GM19324 (cell line): Measurements from ENCODE around the gene ZNF148.
A peak's percentile ranks its signal among the peaks of the same experiment; 100 is the strongest.
"Not testable (repeated sequence)": the region's sequence is repeated elsewhere in the genome, so short reads cannot be mapped to it uniquely, and the experiment has no call there.

Experiments used
- ATAC-seq: cut with Tn5 transposase; IDR thresholded peaks from one replicate; pipeline ENCODE4 v1.9.1; 2021; ENCODE audit warnings: mild to moderate bottlenecking, moderate library complexity; ENCODE audit not compliant: unreplicated experiment, low FRiP score

Gene ZNF148, protein sequence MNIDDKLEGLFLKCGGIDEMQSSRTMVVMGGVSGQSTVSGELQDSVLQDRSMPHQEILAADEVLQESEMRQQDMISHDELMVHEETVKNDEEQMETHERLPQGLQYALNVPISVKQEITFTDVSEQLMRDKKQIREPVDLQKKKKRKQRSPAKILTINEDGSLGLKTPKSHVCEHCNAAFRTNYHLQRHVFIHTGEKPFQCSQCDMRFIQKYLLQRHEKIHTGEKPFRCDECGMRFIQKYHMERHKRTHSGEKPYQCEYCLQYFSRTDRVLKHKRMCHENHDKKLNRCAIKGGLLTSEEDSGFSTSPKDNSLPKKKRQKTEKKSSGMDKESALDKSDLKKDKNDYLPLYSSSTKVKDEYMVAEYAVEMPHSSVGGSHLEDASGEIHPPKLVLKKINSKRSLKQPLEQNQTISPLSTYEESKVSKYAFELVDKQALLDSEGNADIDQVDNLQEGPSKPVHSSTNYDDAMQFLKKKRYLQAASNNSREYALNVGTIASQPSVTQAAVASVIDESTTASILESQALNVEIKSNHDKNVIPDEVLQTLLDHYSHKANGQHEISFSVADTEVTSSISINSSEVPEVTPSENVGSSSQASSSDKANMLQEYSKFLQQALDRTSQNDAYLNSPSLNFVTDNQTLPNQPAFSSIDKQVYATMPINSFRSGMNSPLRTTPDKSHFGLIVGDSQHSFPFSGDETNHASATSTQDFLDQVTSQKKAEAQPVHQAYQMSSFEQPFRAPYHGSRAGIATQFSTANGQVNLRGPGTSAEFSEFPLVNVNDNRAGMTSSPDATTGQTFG

DNA sequence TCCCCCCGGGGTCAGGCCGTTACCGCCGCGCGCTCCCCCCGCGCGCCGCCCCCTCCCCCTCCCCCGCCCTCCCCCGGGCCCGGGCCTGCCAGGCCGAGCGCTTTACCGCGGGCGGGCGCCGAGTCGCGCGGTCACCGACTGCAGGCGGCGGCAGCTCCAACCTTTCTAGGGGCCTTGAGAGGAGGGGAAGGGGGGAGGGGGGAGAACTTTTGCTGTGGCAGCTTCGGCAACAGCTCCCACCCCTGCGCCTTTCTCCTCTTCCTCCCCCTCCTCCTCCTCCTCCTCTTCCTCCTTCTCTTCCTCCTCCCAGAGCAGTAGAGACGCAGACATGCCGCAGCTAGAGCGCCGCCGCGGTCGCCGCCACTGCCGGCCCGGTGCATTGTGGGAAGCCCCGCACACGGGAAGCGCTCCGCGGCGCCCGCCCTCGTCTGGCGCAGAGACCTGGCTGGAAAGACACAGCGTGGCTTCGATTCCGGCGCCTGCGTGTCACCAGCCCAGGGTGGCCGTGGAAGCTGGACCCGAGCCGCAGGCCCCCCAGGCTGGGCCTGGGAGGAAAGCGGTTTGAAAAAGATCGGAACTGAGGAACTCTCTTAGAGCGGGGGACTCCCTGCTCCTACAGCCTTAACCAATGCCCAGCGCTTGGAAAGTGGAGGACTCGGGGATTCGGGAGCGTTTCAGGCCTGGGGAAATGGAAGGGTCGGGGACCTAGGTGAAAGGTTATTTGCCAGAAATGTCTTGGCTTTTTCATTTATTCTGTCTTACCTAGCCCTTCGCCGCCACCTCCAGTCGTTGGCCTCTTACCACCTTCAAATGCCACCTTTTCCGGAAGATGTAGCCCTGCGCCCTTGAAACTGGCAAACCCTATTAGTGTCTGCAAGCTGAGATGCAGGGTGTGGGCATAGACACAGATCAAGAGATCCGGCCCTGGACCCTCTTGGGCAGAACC, at the start of gene ZNF148:
Gene ZNF148, minus strand, starts transcription at position 330 of the 946 bp plus-strand sequence. CDS start 61,685 bp downstream, outside the sequence.
- ATAC-seq: peak; percentile 85

DNA sequence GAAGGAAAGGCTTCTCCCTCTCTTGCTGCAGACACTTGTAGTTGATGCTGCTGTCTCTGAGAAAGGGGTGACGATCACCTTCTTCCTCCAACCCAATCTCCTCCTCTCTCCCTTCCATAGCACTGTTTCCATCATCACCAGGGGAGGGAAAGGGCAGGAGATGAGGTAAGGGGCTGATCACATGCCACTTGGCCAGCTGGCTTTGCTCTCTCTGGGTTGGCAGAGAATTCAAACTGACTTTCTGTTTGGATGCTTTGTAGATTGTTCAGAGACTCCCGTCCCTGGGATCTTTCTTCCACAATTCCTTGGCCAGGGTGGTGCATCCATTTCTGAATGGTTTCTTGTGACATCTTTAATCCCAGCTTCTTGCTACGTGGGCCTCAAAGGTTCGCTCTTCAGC, 43.2 kb upstream of the ZNF148 start:
- no peak for ATAC-seq

DNA sequence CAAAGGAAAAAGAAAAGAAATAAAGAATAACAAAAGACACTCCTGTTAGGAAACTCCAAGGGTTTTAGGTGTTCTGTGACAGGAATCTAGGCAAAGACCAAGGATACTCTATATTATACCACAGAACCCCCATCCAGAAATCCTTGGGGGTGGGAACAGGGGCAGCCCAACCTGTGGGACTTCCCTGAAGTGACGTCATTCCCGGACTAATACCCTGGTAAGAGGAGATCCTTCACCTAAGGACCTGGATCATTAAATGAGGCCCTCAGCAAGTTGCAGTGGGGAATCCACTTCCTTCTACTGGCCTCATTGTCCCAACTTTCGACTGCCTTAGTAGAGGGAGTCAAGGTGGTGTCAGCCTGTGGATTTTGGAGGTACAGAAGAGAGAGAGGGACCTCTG, 41.1 kb upstream of the ZNF148 start:
- no peak for ATAC-seq

DNA sequence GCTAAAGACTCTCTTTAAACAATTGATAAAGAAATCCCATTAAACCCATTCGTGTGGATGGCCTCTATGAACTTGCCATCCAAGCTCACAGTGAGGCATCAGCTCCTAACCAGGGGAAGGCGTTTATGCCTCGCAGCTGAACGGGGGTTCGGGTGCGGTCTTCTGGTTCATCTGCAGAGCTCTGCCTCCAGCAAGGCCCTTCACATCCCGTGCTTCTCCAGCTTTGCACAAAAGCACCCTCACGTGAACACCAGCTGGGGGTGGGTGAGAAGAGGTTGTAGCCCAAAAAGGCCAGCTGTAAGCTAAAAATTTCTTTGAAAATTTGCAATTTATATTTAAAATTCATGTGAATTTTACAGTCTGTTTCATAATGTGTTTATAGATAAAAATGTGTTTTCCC, 39.5 kb upstream of the ZNF148 start:
- ATAC-seq: no peak

DNA sequence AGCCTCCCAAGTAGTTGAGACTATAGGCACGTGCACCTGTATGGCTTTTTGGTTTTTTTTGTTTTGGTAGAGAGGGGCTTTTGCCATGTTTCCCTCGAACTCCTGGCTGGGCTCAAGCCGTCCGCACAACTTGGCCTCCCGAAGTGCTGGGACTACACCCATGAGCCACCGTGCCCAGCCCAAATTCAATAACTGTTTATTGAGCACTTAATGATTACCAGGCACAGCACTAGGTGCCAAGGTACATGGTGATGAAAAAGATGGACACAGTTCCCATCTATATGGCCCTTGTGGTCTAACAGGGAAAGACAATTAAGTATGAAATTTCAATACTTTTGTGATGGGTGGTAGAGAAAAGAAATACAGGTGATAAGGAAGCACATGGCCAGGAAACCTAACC, 35.8 kb upstream of the ZNF148 start:
- ATAC-seq: no peak

DNA sequence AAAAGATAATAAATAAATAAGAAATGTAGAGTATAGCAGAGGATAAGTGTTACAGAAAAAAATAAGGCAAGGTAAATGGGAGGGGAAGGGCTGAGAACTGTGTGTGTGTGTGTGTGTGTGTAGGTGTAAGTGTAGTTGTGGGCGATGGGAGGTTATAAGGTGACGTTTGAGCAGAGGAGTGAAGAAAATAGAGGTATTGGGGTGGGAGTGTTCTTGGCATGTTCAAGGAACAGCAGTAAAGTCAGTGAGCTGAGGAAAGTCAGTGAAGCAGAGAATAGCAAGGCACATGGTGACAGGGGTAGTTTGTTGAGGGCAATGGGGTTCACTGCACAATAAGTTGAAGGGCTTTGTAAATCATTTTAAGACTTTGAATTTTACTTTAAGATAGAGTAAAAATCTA, 30.9 kb upstream of the ZNF148 start:
- no peak for ATAC-seq

DNA sequence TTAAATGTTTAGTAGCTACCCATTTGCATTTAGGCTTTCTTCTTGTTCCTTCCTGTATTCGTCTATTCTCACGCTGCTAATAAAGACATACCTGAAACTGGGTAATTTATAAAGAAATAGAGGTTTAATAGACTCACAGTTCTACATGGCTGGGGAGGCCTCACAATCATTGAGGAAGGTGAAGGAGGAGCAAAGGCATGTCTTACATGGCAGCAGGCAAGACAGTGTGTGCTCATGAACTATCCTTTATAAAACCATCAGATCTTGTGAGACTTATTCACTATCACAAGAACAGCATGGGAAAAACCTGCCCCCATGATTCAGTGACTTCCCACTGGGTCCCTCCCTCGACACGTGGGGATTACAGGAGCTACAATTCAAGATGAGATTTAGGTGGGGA, 30.4 kb upstream of the ZNF148 start:
- not testable (repeated sequence) for ATAC-seq

DNA sequence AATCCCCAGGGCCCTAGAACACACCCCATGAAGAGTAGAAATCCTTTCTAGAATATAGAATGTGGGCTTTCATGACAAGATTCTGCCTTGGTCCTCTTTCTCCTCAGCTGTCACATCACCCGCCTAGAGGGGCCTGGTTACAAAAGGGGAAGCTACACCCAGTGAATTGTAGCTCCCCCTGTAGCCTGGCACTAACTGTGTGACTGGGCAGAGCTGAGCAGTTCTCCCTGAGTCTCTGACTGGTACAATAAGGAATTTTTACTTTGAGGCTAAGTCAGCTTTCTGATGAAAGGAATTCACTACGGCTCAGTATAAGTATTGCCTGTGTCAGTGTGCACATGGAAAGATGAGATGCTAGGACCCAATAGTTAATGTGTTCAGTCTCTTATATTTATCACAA, 28.7 kb upstream of the ZNF148 start:
- no peak for ATAC-seq

DNA sequence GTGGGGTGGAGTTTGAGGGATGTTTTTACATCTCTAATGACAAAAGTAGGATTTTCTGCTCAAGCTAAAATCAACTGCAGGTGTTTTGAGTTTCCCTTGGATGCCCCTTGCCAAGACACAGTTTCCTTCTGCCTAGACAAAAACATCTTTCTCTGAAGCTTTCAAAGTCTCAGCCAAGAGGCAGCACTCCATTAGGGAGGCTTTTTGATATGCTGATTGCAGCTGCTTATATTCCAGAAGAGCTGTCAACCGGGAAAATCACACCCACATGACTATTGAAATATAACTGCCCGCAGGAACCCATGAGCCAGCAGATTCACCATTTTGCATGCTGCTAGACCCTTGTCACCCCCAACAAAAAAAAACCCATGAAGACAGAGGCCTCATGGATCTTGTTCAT, 27.5 kb upstream of the ZNF148 start:
- ATAC-seq: no peak

DNA sequence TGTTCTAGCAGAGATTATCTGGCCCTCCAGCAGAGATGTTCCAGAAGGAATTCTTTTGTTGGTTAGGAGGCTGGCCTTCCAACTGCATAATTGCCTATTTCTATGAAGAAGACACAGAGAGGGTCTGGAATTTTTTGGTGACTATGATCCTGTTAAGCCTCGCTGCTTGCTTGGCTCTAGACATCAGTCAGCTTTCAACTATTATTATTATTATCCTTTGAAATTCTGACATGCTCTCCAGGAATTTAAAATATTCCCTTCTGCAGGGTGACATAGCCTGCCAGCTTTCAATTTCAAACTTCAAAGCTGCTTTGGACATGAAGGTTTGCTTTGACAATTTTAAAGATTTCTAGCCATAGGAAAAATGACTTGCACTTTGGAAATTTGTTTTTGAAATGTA, 26.3 kb upstream of the ZNF148 start:
- ATAC-seq: no peak

DNA sequence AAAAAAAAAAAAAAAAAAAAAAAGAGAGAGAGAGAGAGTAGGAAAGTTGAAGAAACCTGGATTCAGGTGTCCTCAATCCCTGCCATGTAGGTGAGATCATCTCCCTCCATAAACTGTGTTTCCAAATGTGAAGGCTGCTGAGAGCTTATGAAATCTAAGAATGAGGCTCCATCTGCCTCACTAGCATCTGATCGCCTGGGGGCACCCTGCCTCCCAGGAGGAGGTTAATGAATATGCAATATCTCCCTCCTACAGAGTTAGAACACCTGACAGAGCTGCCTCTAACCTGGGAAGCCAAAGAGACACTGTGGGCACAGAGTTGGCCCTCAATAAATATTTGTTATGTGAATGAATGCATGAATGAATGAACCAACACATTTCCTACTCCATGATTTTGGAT, 23.8 kb upstream of the ZNF148 start:
- no peak for ATAC-seq

DNA sequence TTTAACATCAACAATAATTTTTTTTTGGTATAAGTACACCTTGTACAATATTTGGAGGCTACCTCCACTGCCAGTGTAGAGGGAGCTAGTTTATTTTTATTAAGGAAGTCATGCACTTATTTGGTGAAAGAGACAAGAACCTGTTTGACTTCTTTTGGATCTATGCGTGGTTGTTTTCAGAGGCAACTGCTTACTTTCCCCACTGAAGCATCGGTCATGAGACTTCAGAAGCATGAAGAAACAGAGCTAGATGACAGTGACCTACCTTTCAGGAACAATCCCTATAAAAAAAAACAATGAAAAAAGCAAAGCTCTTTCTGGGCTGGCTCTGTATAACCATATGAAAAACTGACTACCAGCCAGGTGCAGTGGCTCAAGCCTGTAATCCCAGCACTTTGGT, 20.0 kb upstream of the ZNF148 start:
- ATAC-seq: no peak

DNA sequence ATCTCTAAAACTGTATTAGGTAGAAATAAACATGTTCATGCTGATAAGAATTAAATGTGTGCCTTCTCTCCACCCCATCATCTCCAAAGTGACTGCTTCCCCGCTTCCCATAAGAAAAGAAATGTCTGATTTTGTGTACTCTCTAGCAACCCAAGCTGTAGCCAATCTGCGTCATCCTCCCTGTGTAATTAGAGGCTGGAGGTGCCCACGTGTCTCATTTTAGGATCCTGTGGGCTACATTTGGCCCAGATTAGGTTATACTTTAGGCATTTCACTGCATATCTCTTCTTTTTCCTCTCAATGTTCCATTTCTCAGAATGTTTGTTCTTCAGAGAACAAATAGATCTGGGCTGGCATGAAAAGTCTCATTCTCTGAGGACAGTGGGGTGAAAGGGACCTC, 19.3 kb upstream of the ZNF148 start:
- ATAC-seq: no peak

DNA sequence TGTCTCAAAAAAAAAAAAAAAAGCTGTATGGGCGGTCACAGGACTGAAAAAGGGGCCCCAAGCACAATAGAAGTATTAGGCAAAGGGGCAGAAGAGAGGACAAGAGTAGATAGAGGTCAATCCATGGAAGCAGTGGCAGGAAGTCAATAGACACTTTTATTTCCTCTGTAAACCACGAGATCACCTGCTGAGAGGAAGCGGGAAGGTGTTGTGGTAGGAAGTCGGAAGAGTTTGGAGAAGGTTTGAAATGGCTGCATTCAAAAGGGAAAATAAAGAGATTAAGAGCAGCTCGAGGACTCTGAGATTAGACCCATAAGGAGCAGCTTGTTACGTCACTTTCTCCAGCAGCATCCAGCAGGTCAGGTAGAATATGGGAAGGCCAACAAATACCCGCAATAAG, 14.2 kb upstream of the ZNF148 start:
- no peak for ATAC-seq

DNA sequence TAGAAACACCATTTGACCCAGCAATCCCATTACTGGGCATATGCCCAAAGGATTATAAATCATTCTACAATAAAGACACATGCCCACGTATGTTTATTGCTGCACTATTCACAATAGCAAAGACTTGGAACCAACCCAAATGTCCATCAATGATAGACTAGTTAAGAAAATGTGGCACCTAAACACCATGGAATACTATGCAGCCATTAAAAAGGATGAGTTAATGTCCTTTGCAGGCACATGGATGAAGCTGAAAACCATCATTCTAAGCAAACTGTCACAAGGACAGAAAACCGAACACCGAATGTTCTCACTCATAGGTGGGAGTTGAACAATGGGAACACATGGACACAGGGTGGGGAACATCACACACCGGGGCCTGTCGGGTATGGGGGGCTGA, 13.2 kb upstream of the ZNF148 start:
- not testable (repeated sequence) for ATAC-seq

DNA sequence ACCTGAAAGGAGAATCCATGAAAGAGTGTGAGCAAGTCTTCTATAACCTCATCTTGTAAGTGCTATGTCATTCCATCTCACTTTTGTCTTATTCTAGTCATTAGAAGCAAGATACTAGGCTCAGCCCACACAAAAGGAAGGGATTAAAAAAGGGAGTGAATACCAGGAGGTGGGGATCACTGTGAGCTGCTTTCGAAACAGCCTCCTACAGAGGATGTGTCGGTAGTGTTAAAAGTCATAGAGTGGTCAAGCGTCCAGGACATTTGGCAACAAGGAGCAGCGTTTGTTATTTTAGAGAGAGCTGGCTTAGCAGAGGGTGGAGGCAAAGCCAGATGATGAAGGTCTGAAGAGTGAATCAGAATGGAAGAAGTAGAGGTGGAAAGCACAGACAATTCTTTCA, 11.7 kb upstream of the ZNF148 start:
- ATAC-seq: no peak

DNA sequence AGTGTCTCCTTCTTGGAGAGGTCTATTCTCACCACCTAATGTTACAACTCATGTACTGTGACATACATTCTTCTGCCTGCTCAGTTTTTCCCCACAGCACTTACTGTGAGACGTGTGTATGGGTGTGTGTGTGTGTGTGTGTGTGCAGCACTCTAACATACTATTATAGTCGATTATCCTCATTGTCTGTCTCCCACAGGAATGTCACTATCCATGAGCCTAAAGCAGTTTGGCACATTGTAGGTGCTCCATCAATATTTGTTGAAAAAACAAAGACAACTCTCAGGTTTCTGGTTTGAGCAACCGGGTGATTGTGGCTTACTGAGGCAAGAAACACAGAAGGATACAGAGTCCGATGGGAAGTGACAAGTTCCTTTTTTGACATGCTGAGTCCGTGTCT, 8.6 kb upstream of the ZNF148 start:
- no peak for ATAC-seq

DNA sequence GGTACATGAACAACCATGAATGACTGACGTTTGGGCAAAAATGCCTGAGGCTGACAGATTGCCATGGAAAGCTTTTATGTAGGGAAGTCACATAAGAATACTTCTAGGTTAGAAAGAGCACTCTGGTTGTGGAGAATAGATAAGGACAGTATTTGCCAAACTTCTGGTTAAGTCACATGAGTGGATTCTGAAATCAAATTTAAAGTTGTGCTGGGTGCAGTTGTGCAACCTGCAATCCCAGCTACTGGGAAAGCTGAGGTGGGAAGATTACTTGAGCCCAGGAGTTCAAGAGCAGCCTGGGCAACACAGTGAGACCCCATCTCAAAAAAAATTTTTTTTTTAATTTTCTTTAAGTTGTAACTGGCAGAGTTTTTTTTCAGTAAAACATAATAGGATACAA, 7.2 kb upstream of the ZNF148 start:
- ATAC-seq: no peak

DNA sequence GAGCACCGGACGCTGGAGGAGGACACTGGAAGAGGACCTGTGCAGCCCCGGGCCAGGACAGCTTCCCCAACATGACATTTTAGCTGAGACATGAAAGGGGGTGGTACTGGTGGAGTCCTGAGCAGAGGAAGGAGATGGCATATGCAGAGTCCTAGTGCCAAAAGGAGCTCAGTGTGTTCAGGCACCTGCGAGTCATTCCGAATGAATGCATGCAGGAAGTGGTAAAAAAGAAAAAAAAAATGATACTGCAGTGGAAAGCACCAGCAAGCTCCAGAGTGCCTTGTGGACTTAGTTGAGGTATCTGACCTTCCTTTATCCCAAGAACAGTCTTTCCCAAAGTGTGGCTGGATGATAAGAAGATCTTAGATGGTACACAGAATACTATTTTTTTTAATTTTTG, 6.6 kb upstream of the ZNF148 start:
- ATAC-seq: no peak

DNA sequence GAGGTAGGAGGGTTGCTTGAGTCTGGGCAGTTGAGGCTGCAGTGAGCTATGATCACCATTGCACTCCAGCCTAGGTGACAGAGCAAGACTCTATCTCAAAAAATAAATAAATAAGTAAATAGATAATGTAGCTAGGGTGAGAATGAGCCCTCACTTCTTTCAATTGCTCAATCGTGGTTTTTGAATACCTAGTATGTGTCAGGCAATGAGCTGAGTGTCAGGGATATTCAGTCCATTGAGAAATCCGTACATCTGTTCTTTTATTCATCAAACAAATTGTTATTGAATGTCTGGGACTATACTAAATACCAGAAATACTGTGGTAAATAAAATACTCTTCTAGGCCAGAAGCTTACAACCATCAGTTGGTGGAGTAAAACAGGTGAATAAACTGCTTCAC, 6.2 kb upstream of the ZNF148 start:
- no peak for ATAC-seq

DNA sequence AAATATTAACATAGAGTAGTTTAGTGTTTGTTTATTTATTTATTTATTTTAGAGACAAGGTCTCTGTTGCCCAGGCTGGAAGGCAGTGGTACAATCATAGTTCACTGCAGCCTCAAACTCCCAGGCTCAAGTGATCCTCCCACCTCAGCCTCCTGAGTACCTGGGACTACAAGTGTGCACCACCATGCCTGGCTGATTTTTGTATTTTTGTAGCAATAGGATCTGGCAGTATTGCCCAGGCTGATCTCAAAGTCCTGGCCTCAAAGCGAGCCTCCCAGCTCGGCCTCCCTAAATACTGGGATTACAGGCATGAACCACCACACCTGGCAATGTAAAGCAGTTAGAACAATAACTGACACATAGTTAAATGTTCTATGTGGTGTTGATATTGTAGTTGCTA, 4.4 kb upstream of the ZNF148 start:
- no peak for ATAC-seq
